Transverse colon (tissue), 4 donors: Measurements from ENCODE around the gene CCNE1. TPM values are rescaled to one million over a fixed set of nuclear protein-coding genes. Genes with fewer than 3 reads are reported as not detected.

ENCODE experiments used
- DNase-seq: peaks from one replicate; pipeline ENCODE4 v3.0.0-alpha.2; 2019
- H3K27ac ChIP-seq, 4 donors: fragments of 200-600 bp; sonication (generic); 2 replicates each; pipeline ENCODE4 v1.5.1; 2016 to 2018; ENCODE audit warnings: inconsistent platforms in 4 of 4
- H3K27me3 ChIP-seq: fragments of 200-600 bp; sonication (generic); 2 replicates; pipeline ENCODE4 v1.5.1; 2017; ENCODE audit warnings: inconsistent platforms
- H3K36me3 ChIP-seq, 4 donors: fragments of 200-600 bp; sonication (generic); 2 replicates each; pipeline ENCODE4 v1.5.1; 2017 to 2019; ENCODE audit warnings: inconsistent platforms in 4 of 4
- H3K4me1 ChIP-seq, 4 donors: fragments of 200-600 bp; sonication (generic); 2 replicates each; pipeline ENCODE4 v1.5.1; 2017 to 2020; ENCODE audit warnings: inconsistent platforms in 4 of 4
- H3K4me3 ChIP-seq, 4 donors: fragments of 200-600 bp; sonication (generic); 1 replicate in 1 of 4; 2 replicates in 3 of 4; pipeline versions ENCODE4 v1.5.1 to v1.6.1; 2017 to 2019; ENCODE audit warnings: inconsistent platforms in 4 of 4
- H3K9me3 ChIP-seq, 2 donors: fragments of 200-600 bp; sonication (generic); 2 replicates each; pipeline ENCODE4 v1.5.1; 2017 to 2019; ENCODE audit warnings: inconsistent platforms in 2 of 2
- CTCF ChIP-seq, 5 experiments: fragments of 200-600 bp in 3 of 5; fragments of 450-650 bp in 2 of 5; sonication (generic) in 3 of 5; IDR thresholded peaks; 1 replicate in 2 of 5; 2 replicates in 3 of 5; pipeline ENCODE4 v1.5.1; 2016 to 2017; ENCODE audit warnings: antibody characterized with exemption in 5 of 5, inconsistent platforms in 3 of 5, mild to moderate bottlenecking in 2 of 5, moderate library complexity in 1 of 5
- EP300 ChIP-seq: sonication (generic); formaldehyde crosslinking; IDR thresholded peaks from one replicate; pipeline ENCODE4 v1.6.1; 2017; ENCODE audit warnings: antibody characterized with exemption, low read depth
- POLR2A ChIP-seq: fragments of 450-650 bp; IDR thresholded peaks from one replicate; pipeline ENCODE4 v1.6.1; 2016; ENCODE audit warnings: antibody characterized with exemption, mild to moderate bottlenecking, moderate library complexity
- POLR2AphosphoS5 ChIP-seq, 3 donors: sonication (generic); formaldehyde crosslinking; IDR thresholded peaks; one replicate each; pipeline ENCODE4 v1.6.1; 2016; ENCODE audit warnings: antibody characterized with exemption in 3 of 3
- WGBS, 2 donors: methylation state at CpG; one replicate each; pipeline ENCODE4 v1.1.5; 2018; ENCODE audit warnings: low coverage in 1 of 2; 5-methylcytosine and 5-hydroxymethylcytosine counted together
- in situ Hi-C, 4 donors: fragments of 200-750 bp; cut with MboI; loops; one replicate each; pipeline versions ENCODE4 v1.15.0 to v1.15.1; 2017; ENCODE audit warnings: low sequenced_read_pairs in 3 of 4, low pct_ligation_motif_present in 1 of 4, low pct_unique_long_range_greater_than_20kb in 1 of 4
- intact Hi-C: fragments of 100-400 bp; cut with DNase I; formaldehyde crosslinking; loops from one replicate; pipeline ENCODE4 v1.15.1; 2023; ENCODE audit warnings: low total_unique reads
- total RNA-seq, 4 donors: library from RNA; depleted of rRNA; stranded (reverse); fragments of >200 nt; gene quantifications; one replicate each; pipeline ENCODE4 v1.1.0, GENCODE V29; 2016

The CCNE1 gene
- total RNA-seq, 4 donors from 2014 or later: 1.7 to 30.3 (median 5.8) TPM

- Histone ChIP-seq H3K36me3 (no peaks in the 10 kb centered on the region), H3K4me1 (no peaks in the 10 kb centered on the region), H3K4me3 (no peak overlapping the region), H3K27me3 (no peaks in the 10 kb centered on the region), H3K27ac (no peak overlapping the region), H3K9me3 (no peaks in the 10 kb centered on the region)
- in situ Hi-C loops: loop anchor here in 3 of 4 donors (10.0 to 25.0 kb wide), 4 partner anchors 95 to 895 kb away; no protein-coding TSS in a partner anchor
- DNase-seq: no peak
- TF ChIP-seq CTCF (IDR thresholded peaks at IDR 0.05): no peak
- no peak for TF ChIP-seq POLR2A
- no peak for TF ChIP-seq EP300
- no peak for TF ChIP-seq POLR2AphosphoS5 (IDR thresholded peaks at IDR 0.05)
- 76 to 82% methylated on average over 2 to 8 of the region's 8 CpGs for WGBS, 2 donors
- intact Hi-C loops: no loop called here
Observed at GRCh38 chr19:29767039-29767735, 44.6 kb upstream of the CCNE1 start.

- H3K4me1 ChIP-seq: no peaks in the 10 kb centered on the region
- H3K4me3 ChIP-seq: no peak overlapping the region
- no peaks in the 10 kb centered on the region for H3K36me3 ChIP-seq
- no peak overlapping the region for H3K27ac ChIP-seq
- H3K27me3 ChIP-seq: no peaks in the 10 kb centered on the region
- no peaks in the 10 kb centered on the region for H3K9me3 ChIP-seq
- in situ Hi-C loops (loop anchor here in 3 of 4 donors (10.0 to 25.0 kb wide), 4 partner anchors 94 to 894 kb away; no protein-coding TSS in a partner anchor), intact Hi-C loops (no loop called here)
- TF ChIP-seq CTCF (IDR thresholded peaks at IDR 0.05) (no peak), POLR2A (no peak), EP300 (no peak), POLR2AphosphoS5 (IDR thresholded peaks at IDR 0.05) (no peak)
- WGBS, 2 donors: 86% methylated on average over 10 of the region's 10 CpGs; no CpG with 5 or more reads in 1 of the 2 donors
- DNase-seq: no peak
Observed at GRCh38 chr19:29768166-29768565, 43.6 kb upstream of the CCNE1 start.

GRCh38 chr19:29769997-29770396 lies 41.8 kb upstream of the CCNE1 start:
- TF ChIP-seq POLR2AphosphoS5 (IDR thresholded peaks at IDR 0.05): no peak
- no peak for TF ChIP-seq CTCF (IDR thresholded peaks at IDR 0.05)
- no peak for TF ChIP-seq POLR2A
- TF ChIP-seq EP300: no peak
- intact Hi-C loops: no loop called here
- in situ Hi-C loops: loop anchor here (10.0 to 25.0 kb wide), 5 partner anchors 92 to 892 kb away; no protein-coding TSS in a partner anchor

GRCh38 chr19:29770648-29771047 lies 41.1 kb upstream of the CCNE1 start:
- Histone ChIP-seq H3K27ac (no peak overlapping the region), H3K36me3 (no peaks in the 10 kb centered on the region), H3K4me1 (no peaks in the 10 kb centered on the region), H3K27me3 (no peaks in the 10 kb centered on the region), H3K9me3 (no peaks in the 10 kb centered on the region), H3K4me3 (no peak overlapping the region)
- TF ChIP-seq EP300 (no peak), CTCF (IDR thresholded peaks at IDR 0.05) (no peak), POLR2A (no peak), POLR2AphosphoS5 (IDR thresholded peaks at IDR 0.05) (no peak)
- DNase-seq: no peak
- intact Hi-C loops (no loop called here), in situ Hi-C loops (loop anchor here (10.0 to 25.0 kb wide), 3 partner anchors 92 to 892 kb away; no protein-coding TSS in a partner anchor)
- whole genome bisulfite sequencing, 2 donors: 74 to 78% methylated on average over 4 to 7 of the region's 7 CpGs

More at GRCh38 chr19:29769997-29770396, 41.8 kb upstream of the CCNE1 start:
- H3K4me3 ChIP-seq: no peak overlapping the region
- no peaks in the 10 kb centered on the region for H3K4me1 ChIP-seq
- no peaks in the 10 kb centered on the region for H3K36me3 ChIP-seq
- no peaks in the 10 kb centered on the region for H3K9me3 ChIP-seq
- DNase-seq: no peak
- no peaks in the 10 kb centered on the region for H3K27me3 ChIP-seq
- 80% methylated on average over 8 of the region's 8 CpGs; no CpG with 5 or more reads in 1 of the 2 donors for WGBS, 2 donors
- no peak overlapping the region for H3K27ac ChIP-seq
